ENCODE results near the gene LHPP.

GRCh38 chr10:124601016-124601415, 139.4 kb downstream of the LHPP start:
- no peak for TF ChIP-seq EP300 (IDR thresholded peaks at IDR 0.05; ENCODE audit: borderline replicate concordance in 1 of 2, control insufficient read depth in 1 of 2, low read depth in 2 of 2, low read length in 2 of 2)
- TF ChIP-seq EZH2 (IDR thresholded peaks at IDR 0.05; ENCODE audit: borderline replicate concordance, control insufficient read depth, low read depth, low read length): no peak
- no peak for TF ChIP-seq CTCF (IDR thresholded peaks at IDR 0.05 in 2 of 3, conservative IDR thresholded peaks at IDR 0.05 in 1 of 3; ENCODE audit: control insufficient read depth in 2 of 3, extremely low read depth in 1 of 3, insufficient read depth in 1 of 3, low read depth in 3 of 3, low read length in 3 of 3)
